AG09309 (cell line): ENCODE measurements around the gene CAPN11.

Source experiments
- DNase-seq: peaks from one replicate; pipeline ENCODE4 v3.0.0-alpha.2; 2010; ENCODE audit warnings: low read depth
- H3K4me3 ChIP-seq: 2 replicates; pipeline ENCODE4 v1.5.1; 2011; ENCODE audit warnings: mild to moderate bottlenecking, low read depth, low read length, moderate library complexity; ENCODE audit not compliant: control insufficient read depth
- CTCF ChIP-seq: IDR thresholded peaks from 2 replicates; pipeline ENCODE4 v1.5.1; 2011; ENCODE audit warnings: mild to moderate bottlenecking, low read depth, low read length, inconsistent platforms; ENCODE audit not compliant: insufficient read depth, control insufficient read depth; ENCODE audit errors: missing control alignments

The CAPN11 gene

GRCh38 chr6:44152533-44152932 lies 6.1 kb upstream of the CAPN11 start:
- no peak for DNase-seq
- TF ChIP-seq CTCF, result no peak
- no peak overlapping the region for H3K4me3 ChIP-seq

GRCh38 chr6:44154067-44154466 lies 4.6 kb upstream of the CAPN11 start:
- no peak overlapping the region for H3K4me3 ChIP-seq
- TF ChIP-seq CTCF, result no peak
- no peak for DNase-seq

- TF ChIP-seq CTCF, result no peak
- DNase-seq, result no peak
- H3K4me3 ChIP-seq, result no peak overlapping the region
These were observed 2.0 kb upstream of the CAPN11 start for GRCh38 chr6:44156494-44157151.

GRCh38 chr6:44157152-44157521 lies 1.5 kb upstream of the CAPN11 start:
- no peak for DNase-seq
- no peak overlapping the region for H3K4me3 ChIP-seq
- no peak for TF ChIP-seq CTCF

- H3K4me3 ChIP-seq, result no peak overlapping the region
- no peak for TF ChIP-seq CTCF
- DNase-seq, result no peak
These were observed 3.3 kb downstream of the CAPN11 start for GRCh38 chr6:44161997-44162338.

- no peak for TF ChIP-seq CTCF
- DNase-seq, result no peak
- H3K4me3 ChIP-seq, result no peak overlapping the region
These were observed 4.4 kb downstream of the CAPN11 start for GRCh38 chr6:44162876-44163625.
